ENCODE data around the gene ATP13A1.
"Not testable (repeated sequence)": the region's sequence is repeated elsewhere in the genome, so short reads cannot be mapped to it uniquely, and the experiment has no call there.

Gene ATP13A1

DNA sequence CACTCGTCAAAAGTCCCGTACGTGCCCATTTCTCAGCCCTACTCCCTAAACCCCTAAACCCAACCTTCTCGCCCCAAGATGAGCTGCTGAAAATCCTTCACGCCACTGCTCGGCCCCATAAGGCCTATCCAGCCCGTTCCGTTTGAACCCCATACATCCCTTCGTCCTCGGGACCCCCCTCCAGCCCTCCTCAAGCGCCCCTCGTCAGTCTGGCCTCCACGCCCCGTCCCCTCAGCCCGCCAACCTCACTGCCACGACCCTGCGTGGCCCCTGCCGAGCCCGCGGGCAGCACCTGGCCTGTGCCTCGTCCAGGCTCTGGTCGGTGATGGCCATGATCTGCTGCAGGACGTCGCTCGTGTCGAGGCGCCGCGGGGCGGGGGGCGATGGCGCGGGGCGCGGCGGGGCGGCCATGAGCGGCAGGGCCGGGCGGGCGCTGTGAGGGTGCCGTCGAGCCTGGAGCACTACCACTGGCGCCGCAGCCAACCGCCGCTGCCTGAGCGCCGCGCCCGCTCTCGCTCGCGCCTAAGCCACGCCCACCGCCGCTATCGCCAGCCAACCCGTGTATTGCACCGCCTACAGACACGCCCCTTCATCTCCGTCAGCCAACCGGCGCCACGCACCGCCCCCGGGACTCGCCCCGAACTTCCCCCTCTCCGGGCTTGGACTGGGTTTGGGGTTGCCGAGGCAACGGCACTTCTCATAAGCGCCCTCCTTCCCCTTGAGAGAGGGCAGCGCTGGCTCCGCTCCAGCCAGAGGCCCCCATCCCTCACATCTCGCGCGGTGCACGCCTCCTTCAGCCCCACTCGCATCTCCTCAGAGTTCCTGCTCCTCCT lies 45.0 kb downstream of the ATP13A1 start, which contains the start of gene PBX4:
TSS of gene PBX4 (minus strand) at position 469 of the 833 bp plus-strand sequence. CDS start at position 411, 58 bp downstream.
- DNase-seq: peak; percentile 100

GRCh38 chr19:19615086-19615485 lies 48.4 kb downstream of the ATP13A1 start:
- peak; percentile 54 for DNase-seq

- DNase-seq: no peak
Measured at GRCh38 chr19:19613506-19613905, 50.0 kb downstream of the ATP13A1 start.

DNA sequence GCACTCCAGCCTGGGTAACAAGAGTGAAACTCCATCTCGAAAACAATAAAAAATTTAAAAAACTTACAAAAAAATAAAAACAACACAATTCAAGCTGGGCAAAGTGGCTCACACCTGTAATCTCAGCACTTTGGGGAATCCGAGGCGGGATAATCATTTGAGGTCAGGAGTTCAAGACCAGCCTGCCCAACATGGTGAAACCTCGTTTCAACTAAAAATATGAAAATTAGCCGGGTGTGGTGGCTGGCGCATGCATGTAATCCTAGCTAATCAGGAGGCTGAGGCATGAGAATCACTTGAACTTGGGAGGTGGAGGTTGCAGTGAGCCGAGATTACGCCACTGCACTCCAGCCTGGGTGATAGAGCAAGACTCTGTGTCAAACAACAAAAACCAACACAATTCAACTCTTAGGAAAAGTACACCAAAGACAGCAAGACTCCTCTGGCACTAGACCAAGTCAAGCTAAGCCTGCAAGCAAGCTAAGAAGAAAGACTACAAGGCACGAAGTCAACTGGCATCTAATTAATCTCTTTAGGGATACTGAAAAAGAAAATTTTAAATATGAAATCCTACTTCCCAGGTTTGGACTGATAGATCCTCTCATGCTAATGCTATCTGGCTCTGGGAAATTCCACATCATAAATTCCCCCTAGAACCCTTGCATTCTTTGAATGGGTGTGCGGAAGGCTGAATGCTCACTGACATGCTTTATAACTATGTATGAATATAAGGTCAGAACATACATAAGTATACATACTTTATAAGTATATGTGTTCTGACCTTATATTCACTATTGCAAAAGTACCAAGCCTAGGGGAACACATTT lies 52.9 kb downstream of the ATP13A1 start:
- DNase-seq: no peak

- not testable (repeated sequence) for DNase-seq
Measured at GRCh38 chr19:19606686-19607085, 56.8 kb downstream of the ATP13A1 start.

- peak; percentile 77 for DNase-seq
Measured at GRCh38 chr19:19606021-19606420, 57.5 kb downstream of the ATP13A1 start.

DNA sequence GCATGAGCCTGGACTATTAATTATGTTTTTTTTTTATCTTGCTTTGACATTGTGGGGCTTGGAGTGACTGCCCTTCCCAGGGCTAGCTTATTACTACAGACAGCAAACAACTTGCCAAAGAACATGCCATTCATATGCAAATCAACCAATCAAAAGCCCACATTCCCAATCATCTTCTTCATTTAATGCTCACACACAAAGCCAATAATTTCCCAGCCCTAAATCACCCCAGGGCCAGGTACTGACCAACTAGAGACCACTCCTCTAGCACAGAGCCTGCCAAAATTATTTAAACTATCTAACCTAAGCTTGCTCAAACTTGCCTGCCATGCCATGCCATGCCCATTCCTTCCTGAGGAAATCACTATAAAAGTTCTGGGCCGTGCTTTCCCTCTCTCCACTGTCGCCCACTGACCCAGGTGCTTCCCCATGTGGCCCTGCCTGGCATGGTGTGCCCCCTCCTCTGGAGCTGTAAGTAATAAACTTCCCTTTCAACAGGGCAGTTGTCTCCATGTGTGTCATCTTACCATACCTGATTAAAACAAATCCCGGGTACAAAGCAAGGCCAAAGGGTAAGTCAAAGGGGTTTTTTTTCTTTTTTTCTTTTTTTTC lies 60.7 kb downstream of the ATP13A1 start:
- no peak for DNase-seq

DNA sequence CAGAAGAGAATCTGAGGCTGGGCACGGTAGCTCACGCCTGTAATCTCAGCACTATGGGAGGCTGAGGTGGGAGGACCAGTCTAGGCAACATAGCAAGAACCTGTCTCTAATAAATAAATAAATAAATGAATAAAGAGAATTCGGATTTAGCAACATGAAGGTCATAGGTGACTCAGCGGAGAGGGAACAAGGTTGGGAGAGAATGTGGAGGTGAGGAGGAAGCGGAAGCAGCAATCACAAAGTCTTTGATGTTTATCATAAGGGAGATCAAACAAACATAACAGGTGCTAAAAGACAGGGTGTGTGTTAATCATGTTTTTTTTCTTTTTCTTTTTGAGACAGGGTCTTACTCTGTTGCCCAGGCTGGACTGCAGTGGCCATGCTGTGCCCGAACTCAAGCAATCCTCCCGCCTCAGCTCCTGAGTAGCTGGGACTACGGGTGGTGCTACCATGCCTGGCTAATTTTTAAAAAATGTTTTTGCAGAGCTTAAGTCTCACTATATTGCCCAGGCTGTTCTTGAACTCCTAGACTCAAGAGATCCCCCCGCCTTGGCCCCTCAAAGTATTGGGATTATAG lies 61.3 kb downstream of the ATP13A1 start:
- DNase-seq: peak; percentile 61

- no peak for DNase-seq
Measured at GRCh38 chr19:19600793-19601330, 62.6 kb downstream of the ATP13A1 start.

GRCh38 chr19:19598728-19599451 lies 64.6 kb downstream of the ATP13A1 start:
- DNase-seq: peak; percentile 79

GRCh38 chr19:19597809-19598306 lies 65.6 kb downstream of the ATP13A1 start:
- peak; percentile 55 for DNase-seq
